ENCODE measurements around the gene C5orf47. TPM values are rescaled to one million over a fixed set of nuclear protein-coding genes. Genes with fewer than 3 reads are reported as not detected.

The C5orf47 gene
- total RNA-seq, 1 experiment from 2014 or later: not detected

- Histone ChIP-seq H3K9me3 (ENCODE audit: low read depth, low read length, poor library complexity, severe bottlenecking) (no peaks in the 10 kb centered on the region), H3K4me1 (ENCODE audit: insufficient read depth, low read length, poor library complexity, severe bottlenecking) (no peaks in the 10 kb centered on the region), H3K36me3 (ENCODE audit: insufficient read depth, low read length, poor library complexity, severe bottlenecking) (no peaks in the 10 kb centered on the region), H3K4me3 (ENCODE audit: low read depth, low read length, poor library complexity, severe bottlenecking) (no peak overlapping the region), H3K27me3 (replicated peaks; ENCODE audit: insufficient read depth, low read depth, low read length, poor library complexity) (no peaks in the 10 kb centered on the region), H3K27ac (ENCODE audit: low read depth, low read length, poor library complexity, severe bottlenecking) (no peak overlapping the region)
- no TSS peak for BruUV-seq (replicated peaks)
- TF ChIP-seq, protein P1, sequence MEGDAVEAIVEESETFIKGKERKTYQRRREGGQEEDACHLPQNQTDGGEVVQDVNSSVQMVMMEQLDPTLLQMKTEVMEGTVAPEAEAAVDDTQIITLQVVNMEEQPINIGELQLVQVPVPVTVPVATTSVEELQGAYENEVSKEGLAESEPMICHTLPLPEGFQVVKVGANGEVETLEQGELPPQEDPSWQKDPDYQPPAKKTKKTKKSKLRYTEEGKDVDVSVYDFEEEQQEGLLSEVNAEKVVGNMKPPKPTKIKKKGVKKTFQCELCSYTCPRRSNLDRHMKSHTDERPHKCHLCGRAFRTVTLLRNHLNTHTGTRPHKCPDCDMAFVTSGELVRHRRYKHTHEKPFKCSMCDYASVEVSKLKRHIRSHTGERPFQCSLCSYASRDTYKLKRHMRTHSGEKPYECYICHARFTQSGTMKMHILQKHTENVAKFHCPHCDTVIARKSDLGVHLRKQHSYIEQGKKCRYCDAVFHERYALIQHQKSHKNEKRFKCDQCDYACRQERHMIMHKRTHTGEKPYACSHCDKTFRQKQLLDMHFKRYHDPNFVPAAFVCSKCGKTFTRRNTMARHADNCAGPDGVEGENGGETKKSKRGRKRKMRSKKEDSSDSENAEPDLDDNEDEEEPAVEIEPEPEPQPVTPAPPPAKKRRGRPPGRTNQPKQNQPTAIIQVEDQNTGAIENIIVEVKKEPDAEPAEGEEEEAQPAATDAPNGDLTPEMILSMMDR (conservative IDR thresholded peaks at IDR 0.05; ENCODE audit: low read depth, low read length): no peak
- no peak for TF ChIP-seq EZH2 (IDR thresholded peaks at IDR 0.05; ENCODE audit: borderline replicate concordance, low read depth, low read length, poor library complexity, severe bottlenecking)
- CTCF ChIA-PET: no interaction called here
- DNase-seq (ENCODE audit: low spot score): no peak
- POLR2A ChIA-PET (ENCODE audit: low non-redundant PET): no interaction called here
- intact Hi-C loops (cut with micrococcal nuclease; ENCODE audit: unreplicated experiment): no loop called here
These were observed 47.1 kb upstream of the C5orf47 start for GRCh38 chr5:173941758-173942401.

GRCh38 chr5:173944511-173944910 lies 44.5 kb upstream of the C5orf47 start:
- H3K36me3 ChIP-seq (ENCODE audit: insufficient read depth, low read length, poor library complexity, severe bottlenecking): no peaks in the 10 kb centered on the region
- intact Hi-C loops (cut with micrococcal nuclease; ENCODE audit: unreplicated experiment): no loop called here
- TF ChIP-seq EZH2 (IDR thresholded peaks at IDR 0.05; ENCODE audit: borderline replicate concordance, low read depth, low read length, poor library complexity, severe bottlenecking): no peak
- TF ChIP-seq, protein P1 (conservative IDR thresholded peaks at IDR 0.05; ENCODE audit: low read depth, low read length): no peak
- H3K27me3 ChIP-seq (replicated peaks; ENCODE audit: insufficient read depth, low read depth, low read length, poor library complexity): no peaks in the 10 kb centered on the region
- DNase-seq (ENCODE audit: low spot score): no peak
- H3K9me3 ChIP-seq (ENCODE audit: low read depth, low read length, poor library complexity, severe bottlenecking): no peaks in the 10 kb centered on the region
- CTCF ChIA-PET: no interaction called here
- H3K27ac ChIP-seq (ENCODE audit: low read depth, low read length, poor library complexity, severe bottlenecking): no peak overlapping the region
- POLR2A ChIA-PET (ENCODE audit: low non-redundant PET): no interaction called here
- BruUV-seq (replicated peaks): no TSS peak
- H3K4me1 ChIP-seq (ENCODE audit: insufficient read depth, low read length, poor library complexity, severe bottlenecking): no peaks in the 10 kb centered on the region
- no peak overlapping the region for H3K4me3 ChIP-seq (ENCODE audit: low read depth, low read length, poor library complexity, severe bottlenecking)

DNA sequence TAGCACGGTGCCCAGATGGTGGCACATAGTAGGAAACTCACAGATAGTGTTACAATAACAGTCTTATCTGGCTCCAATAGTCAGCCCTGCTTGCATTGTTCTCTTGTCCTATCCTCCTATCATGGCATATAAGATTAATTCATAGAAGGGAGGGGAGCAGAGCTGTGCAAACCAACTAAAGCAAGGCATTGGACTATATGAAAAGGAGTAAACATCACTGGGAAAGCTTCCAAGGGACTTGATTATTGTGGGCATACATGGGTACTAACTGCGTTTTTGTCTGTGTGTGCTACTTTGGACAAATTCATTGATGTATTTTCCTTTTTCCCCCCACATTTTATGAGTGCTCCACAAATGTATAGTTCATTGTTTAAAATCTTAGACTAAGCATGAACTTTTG lies 43.8 kb upstream of the C5orf47 start:
- intact Hi-C loops (cut with micrococcal nuclease; ENCODE audit: unreplicated experiment): no loop called here
- H3K9me3 ChIP-seq (ENCODE audit: low read depth, low read length, poor library complexity, severe bottlenecking): no peaks in the 10 kb centered on the region
- ChIA-PET POLR2A (ENCODE audit: low non-redundant PET) (no interaction called here), CTCF (no interaction called here)
- no peaks in the 10 kb centered on the region for H3K36me3 ChIP-seq (ENCODE audit: insufficient read depth, low read length, poor library complexity, severe bottlenecking)
- H3K4me1 ChIP-seq (ENCODE audit: insufficient read depth, low read length, poor library complexity, severe bottlenecking): no peaks in the 10 kb centered on the region
- no peak overlapping the region for H3K4me3 ChIP-seq (ENCODE audit: low read depth, low read length, poor library complexity, severe bottlenecking)
- H3K27ac ChIP-seq (ENCODE audit: low read depth, low read length, poor library complexity, severe bottlenecking): no peak overlapping the region
- BruUV-seq (replicated peaks): no TSS peak
- DNase-seq (ENCODE audit: low spot score): no peak
- no peaks in the 10 kb centered on the region for H3K27me3 ChIP-seq (replicated peaks; ENCODE audit: insufficient read depth, low read depth, low read length, poor library complexity)
- TF ChIP-seq EZH2 (IDR thresholded peaks at IDR 0.05; ENCODE audit: borderline replicate concordance, low read depth, low read length, poor library complexity, severe bottlenecking): no peak
- TF ChIP-seq, protein P1 (conservative IDR thresholded peaks at IDR 0.05; ENCODE audit: low read depth, low read length): no peak

Data from A673 (cell line).